ENCODE results near the gene MRTFA.

DNA sequence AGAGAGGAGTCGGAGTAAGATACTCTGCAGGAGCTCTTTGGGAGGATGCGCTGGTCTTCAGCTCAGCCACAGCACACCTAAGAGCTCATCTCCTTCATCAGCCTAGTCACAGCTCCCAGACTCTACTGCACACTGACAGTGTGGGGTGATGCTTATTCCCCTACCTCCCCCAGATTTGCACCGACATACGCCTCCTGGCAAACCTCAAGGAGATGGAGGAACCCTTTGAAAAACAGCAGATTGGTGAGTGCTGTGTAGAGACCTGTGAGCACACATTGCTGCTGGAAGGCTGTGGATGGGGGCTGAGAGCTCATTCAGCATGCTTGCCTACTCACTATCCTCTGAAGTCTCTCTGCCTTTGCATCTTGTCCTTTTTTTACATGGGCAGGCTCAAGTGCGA is 275.4 kb downstream of the MRTFA start:
- no peak for TF ChIP-seq POLR2AphosphoS5 (IDR thresholded peaks at IDR 0.05)
- TF ChIP-seq CTCF (IDR thresholded peaks at IDR 0.05), result no peak
- no peak for TF ChIP-seq POLR2A (IDR thresholded peaks at IDR 0.05)
- TF ChIP-seq EP300 (IDR thresholded peaks at IDR 0.05), result no peak
